Endothelial cell of umbilical vein (primary cell): ENCODE measurements around the gene PIGO. TPM values are rescaled to one million over a fixed set of nuclear protein-coding genes. Genes with fewer than 3 reads are reported as not detected.

Experiments
- BruUV-seq: library from RNA; stranded (reverse); fragments of 400-500 nt; replicated peaks from 2 replicates; lab custom pipeline; 2021; lab: Mats Ljungman, UMichigan
- CTCF ChIA-PET: fragments of 300-600, 350-600 bp; sonication (Branson Sonifier 250); formaldehyde crosslinking; loops from one replicate; lab custom pipeline; 2021; ENCODE audit warnings: antibody characterized with exemption, inconsistent platforms; lab: Charles Lee
- POLR2A ChIA-PET: fragments of 300-600, 350-600 bp; sonication (Branson Sonifier 250); formaldehyde crosslinking; loops from one replicate; lab custom pipeline; 2021; ENCODE audit warnings: antibody characterized with exemption, inconsistent platforms; lab: Charles Lee
- DNase-seq: peaks from one replicate; pipeline ENCODE4 v3.0.0-alpha.2; 2011; ENCODE audit warnings: low read depth, low spot score
- FAIRE-seq: peaks from 2 replicates; lab custom pipeline; 2011; peaks lifted over from hg19 to GRCh38; lab: Jason Lieb, UNC
- H2AFZ ChIP-seq: 2 replicates; pipeline ENCODE4 v1.6.0; 2012; ENCODE audit warnings: low read depth, low read length, control low read depth, inconsistent platforms
- H3K27ac ChIP-seq: 2 replicates; pipeline ENCODE4 v1.5.1; 2011; ENCODE audit warnings: low read depth, mild to moderate bottlenecking, control low read depth, low read length, moderate library complexity; ENCODE audit not compliant: insufficient read depth
- H3K27me3 ChIP-seq, 2 experiments: 2 replicates each; pipeline versions ENCODE4 v1.6.0 to v1.6.1; 2011; ENCODE audit warnings: low read length in 2 of 2, mixed read lengths in 1 of 2; ENCODE audit not compliant: control insufficient read depth in 2 of 2, insufficient read depth in 2 of 2
- H3K36me3 ChIP-seq, 2 experiments: 2 replicates in 1 of 2; 3 replicates in 1 of 2; pipeline ENCODE4 v1.5.1; 2011; ENCODE audit warnings: low read length in 2 of 2, mild to moderate bottlenecking in 1 of 2, moderate library complexity in 1 of 2; ENCODE audit not compliant: control insufficient read depth in 2 of 2, insufficient read depth in 2 of 2; ENCODE audit errors: extremely low read depth in 1 of 2
- H3K4me1 ChIP-seq: 3 replicates; pipeline ENCODE4 v1.5.1; 2011; ENCODE audit warnings: mild to moderate bottlenecking, low read length; ENCODE audit not compliant: control insufficient read depth, insufficient read depth; ENCODE audit errors: extremely low read depth
- H3K4me2 ChIP-seq: 2 replicates; pipeline ENCODE4 v1.6.1; 2011; ENCODE audit warnings: low read length, control low read depth, mixed read lengths; ENCODE audit not compliant: insufficient read depth
- H3K4me3 ChIP-seq, 3 experiments: fragments of 200-600 bp in 1 of 3; sonication (generic), shearing (Covaris generic) in 1 of 3; replicated peaks in 1 of 3; 2 replicates each; pipeline ENCODE4 v1.5.1; 2011 to 2016; ENCODE audit warnings: control low read depth in 3 of 3, low read length in 3 of 3, mild to moderate bottlenecking in 2 of 3, inconsistent platforms in 1 of 3, low read depth in 1 of 3, moderate library complexity in 1 of 3; ENCODE audit not compliant: insufficient read depth in 1 of 3
- H3K79me2 ChIP-seq: 2 replicates; pipeline ENCODE4 v1.6.0; 2012; ENCODE audit warnings: low read length, inconsistent platforms; ENCODE audit not compliant: control insufficient read depth, insufficient read depth
- H3K9ac ChIP-seq: replicated peaks from 2 replicates; pipeline ENCODE3; 2011; ENCODE audit warnings: low read length, control low read depth; ENCODE audit not compliant: insufficient read depth; ENCODE audit errors: extremely low read depth
- H3K9me1 ChIP-seq: replicated peaks from 3 replicates; pipeline ENCODE4 v1.6.0; 2011; ENCODE audit warnings: mild to moderate bottlenecking, low read length; ENCODE audit not compliant: control insufficient read depth, insufficient read depth; ENCODE audit errors: extremely low read depth
- H3K9me3 ChIP-seq: replicated peaks from 2 replicates; pipeline ENCODE4 v1.5.1; 2012; ENCODE audit warnings: low read length, inconsistent platforms; ENCODE audit not compliant: control insufficient read depth, insufficient read depth
- H4K20me1 ChIP-seq: replicated peaks from 2 replicates; pipeline ENCODE3; 2011; ENCODE audit warnings: mild to moderate bottlenecking, low read length; ENCODE audit not compliant: control insufficient read depth, insufficient read depth; ENCODE audit errors: extremely low read depth
- EZH2 ChIP-seq: IDR thresholded peaks from 2 replicates; pipeline ENCODE4 v1.6.1; 2012; ENCODE audit warnings: borderline replicate concordance, low read depth, mild to moderate bottlenecking, moderate library complexity, low read length, inconsistent platforms; ENCODE audit not compliant: severe bottlenecking
- FOS ChIP-seq: IDR thresholded peaks from 2 replicates; pipeline ENCODE4 v1.6.1; 2011; ENCODE audit warnings: mild to moderate bottlenecking, low read length, moderate library complexity, borderline replicate concordance; ENCODE audit not compliant: insufficient read depth
- GATA2 ChIP-seq: IDR thresholded peaks from 2 replicates; pipeline ENCODE4 v1.7.0; 2011; ENCODE audit warnings: low read depth, mild to moderate bottlenecking, moderate library complexity, mixed read lengths, low read length; ENCODE audit not compliant: insufficient read length, insufficient read depth
- JUN ChIP-seq: IDR thresholded peaks from 2 replicates; pipeline ENCODE4 v1.6.1; 2011; ENCODE audit warnings: borderline replicate concordance, low read depth; ENCODE audit not compliant: insufficient read length, insufficient read depth
- MYC ChIP-seq: IDR thresholded peaks from one replicate; pipeline ENCODE4 v1.6.1; 2011; ENCODE audit warnings: mild to moderate bottlenecking, low read depth, low read length
- POLR2A ChIP-seq: IDR thresholded peaks from 2 replicates; pipeline ENCODE4 v1.6.1; 2012; ENCODE audit warnings: low read depth, mild to moderate bottlenecking, control low read depth, low read length
- POLR2AphosphoS5 ChIP-seq: IDR thresholded peaks from 2 replicates; pipeline ENCODE4 v1.6.1; 2012; ENCODE audit warnings: low read depth, mild to moderate bottlenecking, control low read depth, low read length, moderate library complexity; ENCODE audit not compliant: insufficient read depth
- dilution Hi-C: fragments of 300-500 bp; cut with MboI; formaldehyde crosslinking; loops from one replicate; pipeline ENCODE4 v1.15.0; 2019; ENCODE audit warnings: low sequenced_read_pairs; ENCODE audit not compliant: extremely low pct_ligation_motif_present
- intact Hi-C: fragments of 100-400 bp; cut with micrococcal nuclease; formaldehyde crosslinking; loops from one replicate; pipeline ENCODE4 v1.10.0; 2022
- polyA plus RNA-seq, 4 experiments: library from polyadenylated mRNA; depleted of rRNA in 3 of 4; stranded (reverse) in 3 of 4; unstranded in 1 of 4; fragments of >200 nt; gene quantifications; 2 replicates each; pipeline versions ENCODE4 v1.2.1 to v1.2.3, GENCODE V29; 2011 to 2012; ENCODE audit warnings: missing spikeins in 1 of 4
- total RNA-seq: library from RNA; stranded (reverse); gene quantifications from 2 replicates; pipeline ENCODE4 v1.2.3, GENCODE V29; 2021
- TF ChIP-seq, protein P1 (sequence below): IDR thresholded peaks from 2 replicates; pipeline ENCODE4 v1.6.1; 2011; ENCODE audit not compliant: insufficient read depth, insufficient read length
- TF ChIP-seq, protein P2 (sequence below), 2 donors: IDR thresholded peaks; 1 replicate in 1 of 2; 2 replicates in 1 of 2; pipeline ENCODE4 v1.5.1; 2011; ENCODE audit warnings: low read length in 2 of 2, mild to moderate bottlenecking in 2 of 2, moderate library complexity in 2 of 2, control low read depth in 1 of 2, inconsistent platforms in 1 of 2, low read depth in 1 of 2; ENCODE audit not compliant: insufficient read depth in 1 of 2; ENCODE audit errors: extremely low read depth in 1 of 2

The PIGO gene
- total and polyA plus RNA-seq, 2 donors (not counting 3 experiments of a cell fraction or from before 2014, with no cell fraction given): 23.5 to 27.3 TPM

DNA sequence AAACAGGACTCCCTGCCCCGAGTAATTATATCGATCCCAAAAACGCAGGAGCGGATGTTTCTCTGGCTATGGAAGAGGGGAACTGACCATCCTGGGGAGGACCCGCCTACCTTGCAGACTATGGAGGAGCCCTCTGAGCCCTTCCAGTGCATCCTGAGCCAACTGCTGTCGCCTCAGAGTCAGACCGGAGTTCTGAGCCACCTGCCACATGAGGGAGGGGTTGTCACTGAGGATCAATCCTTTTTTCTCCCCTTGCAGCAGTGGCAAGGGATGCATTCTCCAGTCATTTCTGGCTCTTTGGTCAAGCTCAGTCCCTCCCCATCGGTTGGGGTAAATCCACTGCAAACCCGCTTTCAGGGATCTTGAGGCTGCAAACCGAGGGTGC is 17.4 kb downstream of the PIGO start:
- Histone ChIP-seq H3K9ac (peak overlapping the region; percentile 74), H3K79me2 (peaks cover 23% of the 10 kb centered on the region), H3K9me3 (no peaks in the 10 kb centered on the region), H3K4me1 (peaks cover 16% of the 10 kb centered on the region), H3K4me3 (peak overlapping the region; percentile 64 to 79 (median 66)), H3K27me3 (no peaks in the 10 kb centered on the region), H3K9me1 (no peaks in the 10 kb centered on the region), H3K4me2 (peak overlapping the region; percentile 57), H4K20me1 (no peaks in the 10 kb centered on the region), H2AFZ (peak overlapping the region; percentile 59), H3K36me3 (peaks cover 0 to 9% of the 10 kb centered on the region in 2 experiments), H3K27ac (peak overlapping the region; percentile 57)
- TF ChIP-seq, protein P1, sequence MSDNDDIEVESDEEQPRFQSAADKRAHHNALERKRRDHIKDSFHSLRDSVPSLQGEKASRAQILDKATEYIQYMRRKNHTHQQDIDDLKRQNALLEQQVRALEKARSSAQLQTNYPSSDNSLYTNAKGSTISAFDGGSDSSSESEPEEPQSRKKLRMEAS: no peak
- TF ChIP-seq, protein P2, sequence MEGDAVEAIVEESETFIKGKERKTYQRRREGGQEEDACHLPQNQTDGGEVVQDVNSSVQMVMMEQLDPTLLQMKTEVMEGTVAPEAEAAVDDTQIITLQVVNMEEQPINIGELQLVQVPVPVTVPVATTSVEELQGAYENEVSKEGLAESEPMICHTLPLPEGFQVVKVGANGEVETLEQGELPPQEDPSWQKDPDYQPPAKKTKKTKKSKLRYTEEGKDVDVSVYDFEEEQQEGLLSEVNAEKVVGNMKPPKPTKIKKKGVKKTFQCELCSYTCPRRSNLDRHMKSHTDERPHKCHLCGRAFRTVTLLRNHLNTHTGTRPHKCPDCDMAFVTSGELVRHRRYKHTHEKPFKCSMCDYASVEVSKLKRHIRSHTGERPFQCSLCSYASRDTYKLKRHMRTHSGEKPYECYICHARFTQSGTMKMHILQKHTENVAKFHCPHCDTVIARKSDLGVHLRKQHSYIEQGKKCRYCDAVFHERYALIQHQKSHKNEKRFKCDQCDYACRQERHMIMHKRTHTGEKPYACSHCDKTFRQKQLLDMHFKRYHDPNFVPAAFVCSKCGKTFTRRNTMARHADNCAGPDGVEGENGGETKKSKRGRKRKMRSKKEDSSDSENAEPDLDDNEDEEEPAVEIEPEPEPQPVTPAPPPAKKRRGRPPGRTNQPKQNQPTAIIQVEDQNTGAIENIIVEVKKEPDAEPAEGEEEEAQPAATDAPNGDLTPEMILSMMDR (IDR thresholded peaks at IDR 0.05; ENCODE audit: extremely low read depth in 1 of 2, insufficient read depth in 1 of 2, low read depth in 1 of 2, low read length in 2 of 2): no peak
- TF ChIP-seq POLR2AphosphoS5 (no peak), POLR2A (no peak), JUN (no peak), FOS (no peak), MYC (no peak), GATA2 (no peak), EZH2 (no peak)
- POLR2A ChIA-PET: interaction anchor here (1.3 to 1.5 kb wide), 2 partner anchors 35 to 37 kb away, joined by 4 to 5 read pairs; partner anchors contain the start of gene ATOSB
- FAIRE-seq (peak; percentile 8), DNase-seq (no peak)
- BruUV-seq: TSS peak; percentile 47
- dilution Hi-C loops: no loop called here
- intact Hi-C loops: no loop called here
- CTCF ChIA-PET: interaction anchor here (0.9 to 3.1 kb wide), 5 partner anchors 7 to 179 kb away, joined by 3 to 22 read pairs (median 7); partner anchors contain the start of genes PIGO and VCP
